HEK293 (cell line): ENCODE measurements around the gene NUFIP2.

Experiments used
- CTCF ChIA-PET: fragments of 350-600 bp; formaldehyde crosslinking; extraction: SDS; loops from one replicate; lab custom pipeline; 2021; ENCODE audit warnings: antibody characterized with exemption; lab: Yijun Ruan, JAX
- POLR2A ChIA-PET: fragments of 300-600 bp; formaldehyde crosslinking; extraction: SDS; loops from one replicate; lab custom pipeline; 2020; ENCODE audit warnings: antibody characterized with exemption, inconsistent platforms; lab: Yijun Ruan, JAX
- H3K27ac ChIP-seq: fragments of 200-500 bp; sonication (Bioruptor generic); 2 replicates; pipeline ENCODE4 v1.5.1; 2014; ENCODE audit warnings: low read depth, low read length, control low read depth, inconsistent platforms; ENCODE audit errors: extremely low read depth
- H3K36me3 ChIP-seq, 2 experiments: fragments of 200-500 bp in 1 of 2; sonication (Bioruptor generic) in 1 of 2; 1 replicate in 1 of 2; 2 replicates in 1 of 2; pipeline ENCODE4 v1.5.1; 2014 to 2017; ENCODE audit warnings: inconsistent platforms in 2 of 2, low read length in 2 of 2; ENCODE audit not compliant: control insufficient read depth in 2 of 2, insufficient read depth in 1 of 2
- H3K4me1 ChIP-seq: fragments of 200-500 bp; sonication (Bioruptor generic); 2 replicates; pipeline ENCODE4 v1.5.1; 2014; ENCODE audit warnings: mild to moderate bottlenecking, low read length, inconsistent platforms; ENCODE audit not compliant: control insufficient read depth, insufficient read depth
- H3K4me3 ChIP-seq: 2 replicates; pipeline ENCODE4 v1.5.1; 2011; ENCODE audit warnings: low read depth, mild to moderate bottlenecking, control low read depth, low read length, moderate library complexity
- H3K9me3 ChIP-seq: fragments of 200-500 bp; sonication (Bioruptor generic); 2 replicates; pipeline ENCODE4 v1.5.1; 2014; ENCODE audit warnings: low read depth, low read length, inconsistent platforms; ENCODE audit not compliant: control insufficient read depth, insufficient read depth
- ATF2 ChIP-seq: fragments of 450-650 bp; formaldehyde crosslinking; IDR thresholded peaks from 2 replicates; pipeline ENCODE4 v1.5.1; 2016; ENCODE audit warnings: missing biosample characterization, missing genetic modification characterization, low read depth
- ELK4 ChIP-seq: IDR thresholded peaks from 2 replicates; pipeline ENCODE4 v1.6.1; 2011; ENCODE audit warnings: mild to moderate bottlenecking, low read depth, low read length, borderline replicate concordance
- OSR2 ChIP-seq: fragments of 450-650 bp; formaldehyde crosslinking; IDR thresholded peaks from 2 replicates; pipeline ENCODE4 v1.5.1; 2016; ENCODE audit warnings: missing biosample characterization, missing genetic modification characterization
- PRDM2 ChIP-seq: fragments of 450-650 bp; formaldehyde crosslinking; IDR thresholded peaks from 2 replicates; pipeline ENCODE4 v1.5.1; 2016; ENCODE audit warnings: missing biosample characterization, missing genetic modification characterization, borderline replicate concordance
- TCF7L2 ChIP-seq: IDR thresholded peaks from 2 replicates; pipeline ENCODE4 v1.6.1; 2011; ENCODE audit warnings: low read depth, mild to moderate bottlenecking, inconsistent platforms, low read length, moderate library complexity, borderline replicate concordance
- ZBTB49 ChIP-seq: fragments of 450-650 bp; formaldehyde crosslinking; IDR thresholded peaks from 2 replicates; pipeline ENCODE4 v1.5.1; 2016; ENCODE audit warnings: missing biosample characterization, missing genetic modification characterization, low read depth
- ZNF148 ChIP-seq: fragments of 450-650 bp; formaldehyde crosslinking; IDR thresholded peaks from 2 replicates; pipeline ENCODE4 v1.5.0; 2017; ENCODE audit warnings: missing biosample characterization, missing genetic modification characterization, borderline replicate concordance
- ZNF18 ChIP-seq: fragments of 450-650 bp; formaldehyde crosslinking; IDR thresholded peaks from 2 replicates; pipeline ENCODE4 v1.5.1; 2016; ENCODE audit warnings: missing biosample characterization, missing genetic modification characterization
- ZNF398 ChIP-seq: fragments of 450-650 bp; formaldehyde crosslinking; IDR thresholded peaks from 2 replicates; pipeline ENCODE4 v1.5.1; 2017; ENCODE audit warnings: missing biosample characterization, missing genetic modification characterization
- ZNF449 ChIP-seq: fragments of 450-650 bp; formaldehyde crosslinking; IDR thresholded peaks from 2 replicates; pipeline ENCODE4 v1.5.1; 2017; ENCODE audit warnings: missing biosample characterization, mild to moderate bottlenecking, missing genetic modification characterization, moderate library complexity
- ZNF488 ChIP-seq: fragments of 450-650 bp; formaldehyde crosslinking; IDR thresholded peaks from 2 replicates; pipeline ENCODE4 v1.5.1; 2016; ENCODE audit warnings: missing biosample characterization, missing genetic modification characterization
- ZNF585B ChIP-seq: fragments of 450-650 bp; formaldehyde crosslinking; IDR thresholded peaks from 2 replicates; pipeline ENCODE4 v1.5.1; 2016; ENCODE audit warnings: missing biosample characterization, missing genetic modification characterization
- ZNF670 ChIP-seq: fragments of 450-650 bp; formaldehyde crosslinking; IDR thresholded peaks from 2 replicates; pipeline ENCODE4 v1.5.1; 2016; ENCODE audit warnings: missing biosample characterization, missing genetic modification characterization, low read depth
- ZNF707 ChIP-seq: fragments of 450-650 bp; formaldehyde crosslinking; IDR thresholded peaks from 2 replicates; pipeline ENCODE4 v1.5.1; 2016; ENCODE audit warnings: missing biosample characterization, missing genetic modification characterization
- ZNF777 ChIP-seq: fragments of 450-650 bp; formaldehyde crosslinking; IDR thresholded peaks from 2 replicates; pipeline ENCODE4 v1.5.1; 2017; ENCODE audit warnings: missing biosample characterization, missing genetic modification characterization, borderline replicate concordance

The NUFIP2 gene

GRCh38 chr17:29216856-29217255, 77.1 kb downstream of the NUFIP2 start (continued):
- TF ChIP-seq ZNF449 (tag by site-specific recombination) = no peak
- no peak for TF ChIP-seq ZBTB49 (tag by site-specific recombination)
- TF ChIP-seq ZNF585B (tag by site-specific recombination) = no peak
- TF ChIP-seq ZNF18 = no peak
- no peak for TF ChIP-seq ZNF670 (tag by site-specific recombination)
- no peak for TF ChIP-seq OSR2 (tag by site-specific recombination)
- TF ChIP-seq ZNF488 (tag by site-specific recombination) = no peak

- POLR2A ChIA-PET = no interaction called here
- H3K4me1 ChIP-seq = no peaks in the 10 kb centered on the region
- CTCF ChIA-PET = interaction anchor here (1.0 to 12.0 kb wide), 9 partner anchors 22 to 99 kb away, joined by 3 to 235 read pairs (median 5); partner anchors contain the start of gene MYO18A
- H3K4me3 ChIP-seq = no peak overlapping the region
- no peak overlapping the region for H3K27ac ChIP-seq
- H3K36me3 ChIP-seq = no peaks in the 10 kb centered on the region
- no peaks in the 10 kb centered on the region for H3K9me3 ChIP-seq
- TF ChIP-seq ZNF148 (tag by site-specific recombination) (no peak), ELK4 (no peak), ZNF398 (no peak), ZNF777 (tag by site-specific recombination) (no peak), TCF7L2 (no peak), ZNF707 (tag by site-specific recombination) (no peak), ATF2 (tag by site-specific recombination) (no peak), PRDM2 (tag by site-specific recombination) (no peak)
These were observed 77.8 kb downstream of the NUFIP2 start for GRCh38 chr17:29216181-29216580.
